Heart right ventricle (tissue), 16 donors: ENCODE results near the gene CSH1. TPM values are rescaled to one million over a fixed set of nuclear protein-coding genes. Genes with fewer than 3 reads are reported as not detected.
"Not testable (repeated sequence)": the region's sequence is repeated elsewhere in the genome, so short reads cannot be mapped to it uniquely, and the experiment has no call there.

Source experiments
- ATAC-seq, 8 donors: fragments of 200-7000 bp; cut with Tn5 transposase; one replicate each; pipeline ENCODE4 v1.9.1; 2020; ENCODE audit warnings: mild to moderate bottlenecking in 8 of 8, moderate library complexity in 8 of 8, moderate number of reproducible peaks in 1 of 8
- DNase-seq, 2 donors: peaks; one replicate each; pipeline ENCODE4 v3.0.0-alpha.2; 2020
- H3K27ac ChIP-seq, 10 donors: fragments of 200-600 bp; sonication (generic) in 2 of 10; one replicate each; pipeline versions ENCODE4 v1.5.0 to v1.8.0; 2020 to 2022; ENCODE audit warnings: mild to moderate bottlenecking in 3 of 10
- H3K27me3 ChIP-seq, 7 donors: fragments of 200-600 bp; one replicate each; pipeline ENCODE4 v1.8.0; 2021 to 2022; ENCODE audit warnings: mild to moderate bottlenecking in 2 of 7
- H3K36me3 ChIP-seq, 9 donors: fragments of 200-600 bp; sonication (generic) in 1 of 9; one replicate each; pipeline versions ENCODE4 v1.5.0 to v1.8.0; 2020 to 2022; ENCODE audit warnings: mild to moderate bottlenecking in 2 of 9
- H3K4me1 ChIP-seq, 9 donors: fragments of 200-600 bp; sonication (generic) in 1 of 9; one replicate each; pipeline versions ENCODE4 v1.5.0 to v1.8.0; 2020 to 2022; ENCODE audit warnings: mild to moderate bottlenecking in 4 of 9
- H3K4me3 ChIP-seq, 10 donors: fragments of 200-600 bp; sonication (generic) in 2 of 10; one replicate each; pipeline versions ENCODE4 v1.5.0 to v1.8.0; 2020 to 2022; ENCODE audit warnings: mild to moderate bottlenecking in 7 of 10, moderate library complexity in 2 of 10
- H3K9me3 ChIP-seq, 11 donors: fragments of 200-600 bp in 10 of 11; sonication (generic) in 2 of 11; one replicate each; pipeline versions ENCODE4 v1.5.0 to v1.8.0; 2013 to 2022; ENCODE audit warnings: mild to moderate bottlenecking in 2 of 11, control low read depth in 1 of 11, moderate library complexity in 1 of 11
- CTCF ChIP-seq, 9 donors: fragments of 200-600 bp; sonication (generic) in 2 of 9; IDR thresholded peaks; one replicate each; pipeline versions ENCODE4 v1.5.0 to v1.8.0; 2021 to 2022; ENCODE audit warnings: antibody characterized with exemption in 9 of 9, mild to moderate bottlenecking in 5 of 9, moderate library complexity in 1 of 9
- WGBS, 2 donors: extraction: QIAGEN DNeasy Blood & Tissue Kit; methylation state at CpG; one replicate each; pipeline ENCODE4 v1.1.7; 2013; ENCODE audit warnings: inconsistent platforms in 1 of 2; 5-methylcytosine and 5-hydroxymethylcytosine counted together
- intact Hi-C, 10 donors: fragments of 100-400 bp; cut with DNase I; formaldehyde crosslinking; loops; one replicate each; pipeline versions ENCODE4 v1.11.1 to v1.14.2; 2022
- polyA plus RNA-seq, 2 donors: library from polyadenylated mRNA; stranded (reverse); fragments of 200-250 nt; gene quantifications; one replicate each; pipeline ENCODE4 v1.2.3, GENCODE V29; 2013
- total RNA-seq, 10 donors: library from RNA; stranded (reverse); fragmentation: NEBNext Ultra II Directional in 3 of 10; extraction: Animal tissue kit (Norgen Biotek cat#: 25700) in 3 of 10; gene quantifications; one replicate each; pipeline versions ENCODE4 v1.2.1 to v1.2.4, GENCODE V29; 2021 to 2023
- donor health status: Arrhythmogenic right ventricular cardiomyopathy.
- donor health status: ischemic (EF 13 %, LVEDD 7.1; RV severe dilation, severe dysfunction).
- donor health status: healthy with polysubstance abuse.
- donor health status: DM: no; HTN: yes; CAD: no.
- donor health status: DM: no; HTN: no; CAD: no.
- donor health status: ischemic (EF 25% LVEDD 6.9; RV normal size, moderate dysfunction).
- donor health status: ischemic (EF 25% LVEDD 5.7; RV mildly dilated, moderate dysfunction).
- donor health status: healthy.
- donor health status: DM: yes; HTN: yes; CAD: no.
- donor health status: Ischemic cardiomyopathy.
- donor health status: ischemic (EF 35%, LVEDD 5.7; RV mildly dilated, moderate dysfunction).
- donor health status: nonischemic (EF 11% LVEDD 7.7; RV severe dilation, severe dysfunction).
- donor health status: DM: yes; HTN: yes; CAD: no.
- donor health status: PGD.
- donor health status: ischemic (EF 29% LVEDD 5.4; RV normal size, mild dysfunction).
- donor health status: nonischemic (EF 23%, LVEDD 6.1; RV moderate dilation, normal function).

The CSH1 gene
- total and polyA plus RNA-seq, 12 donors = not detected

GRCh38 chr17:63869491-63870291 is 26.7 kb downstream of the CSH1 start:
- H3K36me3 ChIP-seq, H3K27ac ChIP-seq, DNase-seq, H3K4me1 ChIP-seq, H3K27me3 ChIP-seq, H3K9me3 ChIP-seq, H3K4me3 ChIP-seq, ATAC-seq, intact Hi-C loops: not testable (repeated sequence)
- 51 to 57% methylated on average over 9 of the region's 9 CpGs for WGBS, 2 donors
- TF ChIP-seq CTCF (IDR thresholded peaks at IDR 0.05) = peak in 2 of 9 donors; percentile 6 to 13

- ATAC-seq = peak in 3 of 8 donors; percentile 36 to 50 (median 44)
- intact Hi-C loops, H3K27ac ChIP-seq, H3K9me3 ChIP-seq, H3K4me1 ChIP-seq, DNase-seq, H3K4me3 ChIP-seq, H3K36me3 ChIP-seq, H3K27me3 ChIP-seq: not testable (repeated sequence)
- 72 to 81% methylated on average over 7 of the region's 7 CpGs for WGBS, 2 donors
Observed at GRCh38 chr17:63866625-63867024, 29.7 kb downstream of the CSH1 start.

DNA sequence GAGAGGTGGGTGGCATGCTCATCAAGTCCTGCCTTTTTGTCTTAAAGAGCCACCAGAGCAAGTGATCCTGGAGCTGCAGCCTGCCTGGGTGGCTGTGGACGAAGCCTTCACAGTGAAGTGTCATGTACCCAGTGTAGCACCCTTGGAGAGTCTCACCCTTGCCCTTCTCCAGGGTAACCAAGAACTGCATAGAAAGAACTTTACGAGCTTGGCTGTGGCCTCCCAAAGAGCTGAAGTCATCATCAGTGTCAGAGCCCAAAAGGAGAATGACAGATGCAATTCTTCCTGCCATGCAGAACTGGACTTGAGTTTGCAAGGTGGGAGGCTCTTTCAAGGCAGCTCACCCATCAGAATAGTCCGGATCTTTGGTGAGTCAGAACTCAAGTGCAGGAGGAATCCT is 37.1 kb downstream of the CSH1 start:
- Histone ChIP-seq H3K9me3 (no peaks in the 10 kb centered on the region), H3K27me3 (no peaks in the 10 kb centered on the region), H3K27ac (no peak overlapping the region), H3K4me3 (no peak overlapping the region), H3K4me1 (no peaks in the 10 kb centered on the region), H3K36me3 (no peaks in the 10 kb centered on the region)
- ATAC-seq (no peak), DNase-seq (no peak)
- TF ChIP-seq CTCF (IDR thresholded peaks at IDR 0.05) = no peak
- 85 to 90% methylated on average over 3 of the region's 3 CpGs for WGBS, 2 donors
- intact Hi-C loops = no loop called here

GRCh38 chr17:63856425-63856824 is 39.9 kb downstream of the CSH1 start:
- H3K36me3 ChIP-seq, H3K4me3 ChIP-seq, DNase-seq, ATAC-seq, intact Hi-C loops, H3K4me1 ChIP-seq, H3K9me3 ChIP-seq, H3K27me3 ChIP-seq, H3K27ac ChIP-seq: not testable (repeated sequence)
- WGBS, 2 donors = 91 to 93% methylated on average over 8 of the region's 8 CpGs

DNA sequence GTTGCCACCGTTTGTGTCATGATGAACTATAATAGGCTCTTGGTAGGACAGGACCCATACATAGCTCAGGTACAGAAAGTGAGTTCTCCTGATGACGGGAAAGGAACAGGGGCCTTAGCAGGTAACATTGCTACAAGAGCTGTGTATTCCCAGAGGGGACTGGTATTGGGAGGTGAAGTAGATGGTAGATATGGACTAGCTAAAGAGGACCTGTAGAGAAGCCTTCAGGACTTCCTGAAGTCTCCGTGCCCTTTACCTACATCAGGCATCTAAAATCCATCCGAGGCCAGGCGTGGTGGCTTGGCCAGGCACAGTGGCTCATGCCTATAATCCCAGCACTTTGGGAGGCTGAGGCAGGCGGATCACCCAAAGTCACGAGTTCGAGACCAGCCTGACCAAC is 41.2 kb downstream of the CSH1 start:
- no peak overlapping the region for H3K27ac ChIP-seq
- no peaks in the 10 kb centered on the region for H3K27me3 ChIP-seq
- H3K36me3 ChIP-seq = no peaks in the 10 kb centered on the region
- intact Hi-C loops = no loop called here
- H3K4me3 ChIP-seq = no peak overlapping the region
- no peaks in the 10 kb centered on the region for H3K9me3 ChIP-seq
- ATAC-seq (no peak), DNase-seq (no peak)
- no peaks in the 10 kb centered on the region for H3K4me1 ChIP-seq
- 89% methylated on average over 8 of the region's 8 CpGs for WGBS, 2 donors
- no peak for TF ChIP-seq CTCF (IDR thresholded peaks at IDR 0.05)
